ENCODE measurements around the gene STK17A.

GRCh38 chr7:43590862-43591557 lies 8.1 kb downstream of the STK17A start:
- no peak for TF ChIP-seq PATZ1 (tag by site-specific recombination; IDR thresholded peaks at IDR 0.05)
- TF ChIP-seq CTCF (tag by site-specific recombination; IDR thresholded peaks at IDR 0.05), result no peak
- TF ChIP-seq ZFP37 (tag by site-specific recombination; IDR thresholded peaks at IDR 0.05), result no peak
- TF ChIP-seq ZNF302 (tag by site-specific recombination; IDR thresholded peaks at IDR 0.05; ENCODE audit: low read depth), result no peak
- TF ChIP-seq REST (tag by site-specific recombination; IDR thresholded peaks at IDR 0.05), result no peak
- TF ChIP-seq ZNF837 (tag by site-specific recombination; IDR thresholded peaks at IDR 0.05), result no peak
- TF ChIP-seq ZNF211 (tag by site-specific recombination; IDR thresholded peaks at IDR 0.05; ENCODE audit: low read depth), result no peak
- no peak for TF ChIP-seq ZNF549 (tag by site-specific recombination; IDR thresholded peaks at IDR 0.05)
- no peak for TF ChIP-seq ZNF248 (tag by site-specific recombination; IDR thresholded peaks at IDR 0.05)
- no peak for TF ChIP-seq TCF7L2 (IDR thresholded peaks at IDR 0.05; ENCODE audit: borderline replicate concordance, low read depth, low read length)
- TF ChIP-seq KLF10 (tag by site-specific recombination; IDR thresholded peaks at IDR 0.05), result no peak
- TF ChIP-seq ZNF555 (tag by site-specific recombination; conservative IDR thresholded peaks at IDR 0.05), result no peak
- TF ChIP-seq ZNF488 (tag by site-specific recombination; IDR thresholded peaks at IDR 0.05), result no peak
